HL-60 (cell line): ENCODE results near the gene LRRIQ1.
"Not testable (repeated sequence)": the region's sequence is repeated elsewhere in the genome, so short reads cannot be mapped to it uniquely, and the experiment has no call there.

Experiments
- DNase-seq, 2 experiments: peaks; one replicate each; pipeline ENCODE4 v3.0.0-alpha.2; 2010 to 2020; ENCODE audit warnings: low read depth in 1 of 2, low spot score in 1 of 2
- H3K27ac ChIP-seq: fragments of 250-450 bp; sonication (Bioruptor Pico); replicated peaks from 2 replicates; pipeline ENCODE4 v1.5.1; 2020; ENCODE audit warnings: mild to moderate bottlenecking, moderate library complexity
- H3K27me3 ChIP-seq: fragments of 250-450 bp; sonication (Bioruptor Pico); 2 replicates; pipeline ENCODE4 v1.5.1; 2021; ENCODE audit warnings: mild to moderate bottlenecking, moderate library complexity; ENCODE audit not compliant: insufficient read depth, poor library complexity, severe bottlenecking
- H3K4me3 ChIP-seq: replicated peaks from 2 replicates; pipeline ENCODE4 v1.5.1; 2011; ENCODE audit warnings: mild to moderate bottlenecking, control low read depth, low read length; ENCODE audit not compliant: insufficient read depth
- CTCF ChIP-seq: IDR thresholded peaks from one replicate; pipeline ENCODE4 v1.5.1; 2011; ENCODE audit warnings: low read length, control low read depth, inconsistent platforms; ENCODE audit not compliant: insufficient read depth
- GABPA ChIP-seq: IDR thresholded peaks from 2 replicates; pipeline ENCODE4 v1.6.1; 2012; ENCODE audit warnings: low read depth
- POLR2AphosphoS5 ChIP-seq: IDR thresholded peaks from 2 replicates; pipeline ENCODE4 v1.6.1; 2012; ENCODE audit warnings: low read depth
- REST ChIP-seq: IDR thresholded peaks from 2 replicates; pipeline ENCODE4 v1.6.1; 2012; ENCODE audit warnings: low read depth; ENCODE audit not compliant: insufficient replicate concordance
- SPI1 ChIP-seq: IDR thresholded peaks from 2 replicates; pipeline ENCODE4 v1.6.1; 2012; ENCODE audit warnings: low read depth, mild to moderate bottlenecking, borderline replicate concordance

Gene LRRIQ1

DNA sequence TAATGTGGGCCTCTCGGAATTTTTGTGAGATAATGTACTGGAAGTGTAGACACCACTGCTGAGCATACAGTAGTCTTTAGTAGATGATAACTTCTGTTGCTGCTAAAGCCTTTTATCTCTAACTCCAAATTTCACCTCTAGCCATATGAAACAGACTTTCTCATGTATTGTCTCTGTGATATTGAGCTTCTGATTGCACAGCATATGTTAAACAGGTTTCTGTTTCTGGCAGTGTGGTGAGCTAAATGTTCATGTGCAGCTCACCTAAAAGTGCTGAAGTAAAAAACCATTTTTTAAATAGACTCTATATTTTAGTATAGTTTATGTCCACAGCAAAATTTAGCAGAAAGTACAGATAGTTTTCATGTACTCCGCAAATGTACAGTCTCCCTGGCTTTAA is 154.6 kb downstream of the LRRIQ1 start:
- no peak for DNase-seq
- TF ChIP-seq CTCF = no peak
- TF ChIP-seq SPI1 = no peak
- H3K4me3 ChIP-seq = no peak overlapping the region
- H3K27me3 ChIP-seq = no peaks in the 10 kb centered on the region
- H3K27ac ChIP-seq = no peak overlapping the region

GRCh38 chr12:85203809-85204208 is 167.7 kb downstream of the LRRIQ1 start:
- DNase-seq, H3K4me3 ChIP-seq, H3K27ac ChIP-seq, H3K27me3 ChIP-seq: not testable (repeated sequence)

- Histone ChIP-seq H3K27ac (no peak overlapping the region), H3K27me3 (no peaks in the 10 kb centered on the region), H3K4me3 (no peak overlapping the region)
- no peak for TF ChIP-seq SPI1
- TF ChIP-seq REST = no peak
- TF ChIP-seq POLR2AphosphoS5 = no peak
- no peak for TF ChIP-seq CTCF
- TF ChIP-seq GABPA = no peak
- DNase-seq = no peak
Observed at GRCh38 chr12:85206543-85206942, 170.4 kb downstream of the LRRIQ1 start.

DNA sequence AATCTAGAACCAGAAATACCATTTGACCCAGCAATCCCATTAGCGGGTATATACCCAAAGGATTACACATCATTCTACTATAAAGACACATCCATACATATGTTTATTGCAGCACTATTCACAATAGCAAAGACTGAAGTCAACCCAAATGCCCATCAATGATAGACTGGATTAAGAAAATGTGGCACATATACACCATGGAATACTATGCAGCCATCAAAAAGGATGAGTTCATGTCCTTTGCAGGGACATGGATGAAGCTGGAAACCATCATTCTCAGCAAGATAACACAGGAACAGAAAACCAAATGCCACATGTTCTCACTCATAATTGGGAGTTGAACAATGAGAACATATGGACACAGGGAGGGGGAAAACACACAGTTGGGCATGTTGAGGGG is 188.2 kb downstream of the LRRIQ1 start:
- DNase-seq, H3K27ac ChIP-seq, H3K4me3 ChIP-seq, H3K27me3 ChIP-seq: not testable (repeated sequence)

GRCh38 chr12:85225501-85225900 is 189.3 kb downstream of the LRRIQ1 start:
- no peak overlapping the region for H3K4me3 ChIP-seq
- no peak for DNase-seq
- no peak for TF ChIP-seq REST
- no peak for TF ChIP-seq CTCF
- no peak for TF ChIP-seq POLR2AphosphoS5
- no peak for TF ChIP-seq SPI1
- no peak for TF ChIP-seq GABPA
- H3K27ac ChIP-seq = no peak overlapping the region
- no peaks in the 10 kb centered on the region for H3K27me3 ChIP-seq
